SK-N-SH (cell line): ENCODE measurements around the gene MUC22. TPM values are rescaled to one million over a fixed set of nuclear protein-coding genes. Genes with fewer than 3 reads are reported as not detected.

Experiments used
- CTCF ChIA-PET: fragments of 300-600, 350-600 bp; formaldehyde crosslinking; extraction: SDS; loops from one replicate; lab custom pipeline; 2021; lab: Yijun Ruan, JAX
- POLR2A ChIA-PET: fragments of 350-600 bp; sonication (Branson Sonifier 250); formaldehyde crosslinking; extraction: SDS; loops from one replicate; lab custom pipeline; 2020; ENCODE audit warnings: antibody characterized with exemption, inconsistent platforms; lab: Yijun Ruan, JAX
- DNase-seq: peaks from one replicate; pipeline ENCODE4 v3.0.0; 2012
- H2AFZ ChIP-seq: fragments of 200-600 bp; sonication (generic); 2 replicates; pipeline ENCODE4 v1.8.1; 2016; ENCODE audit warnings: antibody characterized with exemption, mild to moderate bottlenecking, low read depth
- H3F3A ChIP-seq: fragments of 200-600 bp; sonication (generic); replicated peaks from 2 replicates; pipeline ENCODE3; 2016; ENCODE audit warnings: antibody characterized with exemption, mild to moderate bottlenecking; ENCODE audit not compliant: insufficient read depth
- H3K27ac ChIP-seq, 2 experiments: fragments of 200-500 bp in 1 of 2; fragments of 200-600 bp in 1 of 2; sonication (Bioruptor generic) in 1 of 2; sonication (generic), shearing (Covaris generic) in 1 of 2; 2 replicates each; pipeline versions ENCODE4 v1.5.1 to v1.6.1; 2014 to 2016; ENCODE audit warnings: low read depth in 2 of 2, inconsistent platforms in 1 of 2, low read length in 1 of 2, mild to moderate bottlenecking in 1 of 2, mixed read lengths in 1 of 2
- H3K27me3 ChIP-seq: fragments of 200-600 bp; sonication (generic), shearing (Covaris generic); 2 replicates; pipeline ENCODE4 v1.6.1; 2016; ENCODE audit warnings: mixed run types; ENCODE audit not compliant: insufficient read depth
- H3K36me3 ChIP-seq, 2 experiments: fragments of 200-500 bp in 1 of 2; fragments of 200-600 bp in 1 of 2; sonication (Bioruptor generic) in 1 of 2; sonication (generic) in 1 of 2; replicated peaks in 1 of 2; 2 replicates each; pipeline versions ENCODE3 to v1.5.1; 2014 to 2016; ENCODE audit warnings: low read length in 1 of 2, mild to moderate bottlenecking in 1 of 2; ENCODE audit not compliant: insufficient read depth in 2 of 2, control insufficient read depth in 1 of 2
- H3K4me1 ChIP-seq, 2 experiments: fragments of 200-500 bp in 1 of 2; fragments of 200-600 bp in 1 of 2; sonication (Bioruptor generic) in 1 of 2; sonication (generic), shearing (Covaris generic) in 1 of 2; 2 replicates each; pipeline versions ENCODE4 v1.5.1 to v1.6.1; 2014 to 2016; ENCODE audit warnings: low read depth in 1 of 2, low read length in 1 of 2, mixed run types in 1 of 2; ENCODE audit not compliant: insufficient read depth in 2 of 2, control insufficient read depth in 1 of 2
- H3K4me2 ChIP-seq: fragments of 200-600 bp; sonication (generic), shearing (Covaris generic); 2 replicates; pipeline ENCODE4 v1.6.1; 2017; ENCODE audit warnings: mixed run types
- H3K4me3 ChIP-seq, 2 experiments: fragments of 200-500 bp in 1 of 2; fragments of 200-600 bp in 1 of 2; sonication (Bioruptor generic) in 1 of 2; sonication (generic), shearing (Covaris generic) in 1 of 2; 2 replicates each; pipeline versions ENCODE4 v1.5.1 to v1.8.1; 2014 to 2016; ENCODE audit warnings: low read depth in 2 of 2, inconsistent platforms in 1 of 2, low read length in 1 of 2, mild to moderate bottlenecking in 1 of 2, mixed read lengths in 1 of 2, moderate library complexity in 1 of 2
- H3K79me2 ChIP-seq: fragments of 200-600 bp; sonication (generic); 2 replicates; pipeline ENCODE4 v1.8.1; 2017; ENCODE audit warnings: mild to moderate bottlenecking; ENCODE audit not compliant: insufficient read depth
- H3K9ac ChIP-seq: fragments of 200-600 bp; sonication (generic); 2 replicates; pipeline ENCODE4 v1.6.1; 2017; ENCODE audit warnings: mixed run types
- H3K9me2 ChIP-seq: fragments of 200-600 bp; sonication (generic); 2 replicates; pipeline ENCODE4 v1.6.1; 2017; ENCODE audit warnings: mixed run types
- H3K9me3 ChIP-seq: fragments of 200-600 bp; sonication (generic); 2 replicates; pipeline ENCODE4 v1.6.1; 2017; ENCODE audit warnings: mixed run types, mild to moderate bottlenecking, moderate library complexity
- H4K20me1 ChIP-seq: fragments of 200-600 bp; sonication (generic); 2 replicates; pipeline ENCODE4 v1.6.1; 2017; ENCODE audit warnings: mild to moderate bottlenecking, mixed run types; ENCODE audit not compliant: insufficient read depth
- EP300 ChIP-seq, 2 experiments: IDR thresholded peaks; 2 replicates each; pipeline versions ENCODE4 v1.4.0 to v1.6.1; 2012; ENCODE audit warnings: borderline replicate concordance in 1 of 2, low read depth in 1 of 2, low read length in 1 of 2
- FOSL2 ChIP-seq: IDR thresholded peaks from 2 replicates; pipeline ENCODE4 v1.4.0; 2012; ENCODE audit warnings: low read depth, mild to moderate bottlenecking, moderate library complexity, borderline replicate concordance
- FOXJ3 ChIP-seq: sonication (generic); formaldehyde crosslinking; IDR thresholded peaks from 2 replicates; pipeline ENCODE4 v1.5.1; 2020; ENCODE audit warnings: mild to moderate bottlenecking, missing genetic modification reagents
- JUND ChIP-seq: IDR thresholded peaks from 2 replicates; pipeline ENCODE4 v1.4.0; 2012
- NRF1 ChIP-seq: IDR thresholded peaks from 2 replicates; pipeline ENCODE4 v1.6.1; 2012; ENCODE audit warnings: low read depth, mild to moderate bottlenecking, low read length
- POLR2AphosphoS5 ChIP-seq: IDR thresholded peaks from 2 replicates; pipeline ENCODE4 v1.6.1; 2012; ENCODE audit warnings: low read depth, low read length
- RCOR1 ChIP-seq: fragments of 150-350 bp; IDR thresholded peaks from 2 replicates; pipeline ENCODE4 v1.6.1; 2017; ENCODE audit warnings: antibody characterized with exemption, low read length
- RFX5 ChIP-seq: IDR thresholded peaks from 2 replicates; pipeline ENCODE4 v1.6.1; 2012; ENCODE audit warnings: mild to moderate bottlenecking, improper control_type of control experiment, low read length
- SIN3A ChIP-seq: IDR thresholded peaks from 2 replicates; pipeline ENCODE4 v1.6.1; 2012; ENCODE audit warnings: low read depth, mild to moderate bottlenecking, low read length, moderate library complexity, borderline replicate concordance
- TCF12 ChIP-seq: IDR thresholded peaks from 2 replicates; pipeline ENCODE4 v1.4.0; 2012
- YY1 ChIP-seq: IDR thresholded peaks from 2 replicates; pipeline ENCODE4 v1.4.0; 2012; ENCODE audit warnings: low read depth, mild to moderate bottlenecking
- WGBS: methylation state at CpG from one replicate; pipeline ENCODE4 v1.1.6; 2017; ENCODE audit warnings: low lambda C conversion rate; 5-methylcytosine and 5-hydroxymethylcytosine counted together
- polyA plus RNA-seq, 3 experiments: library from polyadenylated mRNA; depleted of rRNA; stranded (reverse); fragments of >200 nt; gene quantifications; 2 replicates each; pipeline ENCODE4 v1.2.3, GENCODE V29; 2012
- TF ChIP-seq, protein P1 (sequence below): fragments of 150-350 bp; IDR thresholded peaks from 2 replicates; pipeline ENCODE4 v1.6.1; 2017; ENCODE audit warnings: antibody characterized with exemption, low read length, low read depth, borderline replicate concordance
- TF ChIP-seq, protein P2 (sequence below): IDR thresholded peaks from 2 replicates; pipeline ENCODE4 v1.6.1; 2012; ENCODE audit warnings: mild to moderate bottlenecking, low read depth, low read length, moderate library complexity
- TF ChIP-seq, protein P3 (sequence below): fragments of 150-350 bp; IDR thresholded peaks from 2 replicates; pipeline ENCODE4 v1.6.1; 2016; ENCODE audit warnings: mild to moderate bottlenecking, low read depth, low read length

Gene MUC22
- polyA plus RNA-seq (2012; rRNA removed), result 0.12 and 0.13 TPM in 2 replicates
- polyA plus RNA-seq (2012; cell fraction: cytosol; rRNA removed), result 0.05 and 0.10 TPM in 2 replicates
- 0.04 and 0.06 TPM in 2 replicates for polyA plus RNA-seq (2012; cell fraction: nucleus; rRNA removed)

DNA sequence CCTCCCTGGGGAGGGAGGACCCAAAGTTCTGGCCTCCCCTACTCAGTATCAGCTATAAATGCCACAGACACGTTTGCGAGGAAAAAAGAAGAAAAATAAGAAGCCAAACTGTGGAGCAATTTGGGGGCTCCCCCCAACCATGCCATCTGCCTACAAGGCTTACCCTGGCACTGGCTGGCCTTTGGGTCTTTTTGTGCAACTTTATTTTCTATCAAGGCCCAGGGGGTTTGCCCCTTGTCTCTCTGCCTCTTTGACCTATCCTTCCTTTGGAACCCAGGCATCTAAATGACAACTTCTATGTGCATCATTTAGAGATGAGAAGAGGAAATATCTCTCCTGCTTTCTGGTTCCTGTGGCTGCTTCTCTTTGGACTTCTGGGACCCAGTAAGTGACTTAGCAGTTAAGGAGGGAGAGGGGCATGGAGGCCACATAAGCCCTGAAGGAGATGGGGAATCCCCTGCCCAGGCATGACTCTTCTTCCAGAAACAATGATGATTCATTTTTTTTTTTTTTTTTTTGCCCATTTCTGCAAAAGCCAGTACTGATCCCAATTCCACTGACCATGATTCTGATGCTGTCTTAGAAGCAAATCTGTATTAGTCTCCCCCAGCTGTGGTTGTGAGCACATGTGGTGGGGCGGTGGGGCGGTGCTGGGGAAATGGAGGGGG, at the start of gene MUC22:
MUC22 (plus strand) TSS at position 82 of the 668 bp plus-strand sequence; CDS start at position 315, 233 bp downstream.
- DNase-seq, result no peak
- WGBS, result 37% methylated on average over 4 of the region's 4 CpGs
- POLR2A ChIA-PET, result no interaction called here

DNA sequence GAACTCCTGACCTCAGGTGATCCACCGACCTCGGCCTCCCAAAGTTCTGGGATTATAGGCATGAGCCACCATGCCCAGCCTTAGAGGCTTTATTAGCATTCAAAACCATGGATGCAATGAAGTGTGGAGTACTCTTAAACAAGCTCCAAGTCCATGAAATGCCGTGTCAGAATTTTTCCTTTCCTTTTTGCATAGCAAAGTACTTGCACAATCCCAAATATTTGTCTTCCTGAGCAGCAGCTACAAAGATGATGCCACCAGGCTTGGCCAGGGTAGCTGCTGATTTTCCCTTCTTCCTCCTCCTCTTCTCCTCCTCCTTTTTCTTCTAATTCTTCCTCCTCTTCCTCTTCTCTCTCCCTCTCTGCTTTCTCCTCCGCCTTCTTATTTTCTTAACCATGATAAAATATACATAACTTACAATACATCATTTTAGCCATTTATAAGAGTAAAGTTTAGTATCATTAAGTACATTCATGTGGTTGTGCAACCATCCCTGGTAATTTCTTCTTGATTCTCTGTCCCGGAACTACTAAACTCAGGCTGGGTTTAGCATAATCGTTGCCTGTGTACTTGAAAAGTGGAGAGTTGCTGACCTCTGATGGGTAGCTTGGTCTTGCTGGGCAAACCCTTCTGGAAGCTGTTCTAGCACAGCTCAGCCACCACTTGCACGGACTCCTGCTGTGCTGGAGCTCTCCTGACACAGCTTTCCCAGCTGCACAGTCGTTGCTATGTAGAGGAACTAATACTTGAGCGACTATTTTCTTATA, 49.2 kb upstream of the MUC22 start:
- 38% methylated on average over 9 of the region's 9 CpGs for WGBS
- no peak overlapping the region for H3K4me2 ChIP-seq
- TF ChIP-seq, protein P1, sequence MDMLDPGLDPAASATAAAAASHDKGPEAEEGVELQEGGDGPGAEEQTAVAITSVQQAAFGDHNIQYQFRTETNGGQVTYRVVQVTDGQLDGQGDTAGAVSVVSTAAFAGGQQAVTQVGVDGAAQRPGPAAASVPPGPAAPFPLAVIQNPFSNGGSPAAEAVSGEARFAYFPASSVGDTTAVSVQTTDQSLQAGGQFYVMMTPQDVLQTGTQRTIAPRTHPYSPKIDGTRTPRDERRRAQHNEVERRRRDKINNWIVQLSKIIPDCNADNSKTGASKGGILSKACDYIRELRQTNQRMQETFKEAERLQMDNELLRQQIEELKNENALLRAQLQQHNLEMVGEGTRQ, result no peak
- TF ChIP-seq, protein P2, sequence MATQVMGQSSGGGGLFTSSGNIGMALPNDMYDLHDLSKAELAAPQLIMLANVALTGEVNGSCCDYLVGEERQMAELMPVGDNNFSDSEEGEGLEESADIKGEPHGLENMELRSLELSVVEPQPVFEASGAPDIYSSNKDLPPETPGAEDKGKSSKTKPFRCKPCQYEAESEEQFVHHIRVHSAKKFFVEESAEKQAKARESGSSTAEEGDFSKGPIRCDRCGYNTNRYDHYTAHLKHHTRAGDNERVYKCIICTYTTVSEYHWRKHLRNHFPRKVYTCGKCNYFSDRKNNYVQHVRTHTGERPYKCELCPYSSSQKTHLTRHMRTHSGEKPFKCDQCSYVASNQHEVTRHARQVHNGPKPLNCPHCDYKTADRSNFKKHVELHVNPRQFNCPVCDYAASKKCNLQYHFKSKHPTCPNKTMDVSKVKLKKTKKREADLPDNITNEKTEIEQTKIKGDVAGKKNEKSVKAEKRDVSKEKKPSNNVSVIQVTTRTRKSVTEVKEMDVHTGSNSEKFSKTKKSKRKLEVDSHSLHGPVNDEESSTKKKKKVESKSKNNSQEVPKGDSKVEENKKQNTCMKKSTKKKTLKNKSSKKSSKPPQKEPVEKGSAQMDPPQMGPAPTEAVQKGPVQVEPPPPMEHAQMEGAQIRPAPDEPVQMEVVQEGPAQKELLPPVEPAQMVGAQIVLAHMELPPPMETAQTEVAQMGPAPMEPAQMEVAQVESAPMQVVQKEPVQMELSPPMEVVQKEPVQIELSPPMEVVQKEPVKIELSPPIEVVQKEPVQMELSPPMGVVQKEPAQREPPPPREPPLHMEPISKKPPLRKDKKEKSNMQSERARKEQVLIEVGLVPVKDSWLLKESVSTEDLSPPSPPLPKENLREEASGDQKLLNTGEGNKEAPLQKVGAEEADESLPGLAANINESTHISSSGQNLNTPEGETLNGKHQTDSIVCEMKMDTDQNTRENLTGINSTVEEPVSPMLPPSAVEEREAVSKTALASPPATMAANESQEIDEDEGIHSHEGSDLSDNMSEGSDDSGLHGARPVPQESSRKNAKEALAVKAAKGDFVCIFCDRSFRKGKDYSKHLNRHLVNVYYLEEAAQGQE, result no peak
- TF ChIP-seq SIN3A (no peak), RFX5 (no peak), RCOR1 (no peak), YY1 (no peak), FOXJ3 (CRISPR knock-in tag) (no peak), POLR2AphosphoS5 (no peak), NRF1 (no peak)
- no peak for DNase-seq
- H3K79me2 ChIP-seq, result no peaks in the 10 kb centered on the region
- CTCF ChIA-PET, result interaction anchor here (1.1 to 1.6 kb wide), 2 partner anchors 18 to 48 kb away, joined by 3 to 4 read pairs; partner anchors contain the start of gene VARS2
- no peaks in the 10 kb centered on the region for H3K9me3 ChIP-seq
- no peak overlapping the region for H3K9ac ChIP-seq
- peaks cover 6% of the 10 kb centered on the region; the same call in 1 of the 2 replicates for H3K27me3 ChIP-seq
- H3K4me1 ChIP-seq, result no peaks in the 10 kb centered on the region; a peak in 1 of 4 replicates
- 0 out of 2 replicates have a peak overlapping the region, but pooled peaks have one; percentile 41 for H2AFZ ChIP-seq
- H3K36me3 ChIP-seq, result no peaks in the 10 kb centered on the region
- H3K27ac ChIP-seq, result no peak overlapping the region
- H3K4me3 ChIP-seq, result no peak overlapping the region
- H3K9me2 ChIP-seq, result no peaks in the 10 kb centered on the region
- no peaks in the 10 kb centered on the region for H4K20me1 ChIP-seq
- POLR2A ChIA-PET, result no interaction called here
- H3F3A ChIP-seq, result no peaks in the 10 kb centered on the region

More for the DNA sequence above, at the start of gene MUC22:
- H4K20me1 ChIP-seq, result no peaks in the 10 kb centered on the region
- H3K27ac ChIP-seq, result peak within 1 kb of the TSS in 1 of 2 experiments; percentile 54; a peak in 2 of 4 replicates
- CTCF ChIA-PET, result no interaction called here
- no peak within 1 kb of the TSS; the same call in 1 of the 2 replicates for H3K4me2 ChIP-seq
- no peaks in the 10 kb centered on the region for H3K79me2 ChIP-seq
- H3K36me3 ChIP-seq, result no peaks in the 10 kb centered on the region
- H3F3A ChIP-seq, result peaks cover 21% of the 10 kb centered on the region
- no peaks in the 10 kb centered on the region for H3K27me3 ChIP-seq
- H3K4me3 ChIP-seq, result no peak within 1 kb of the TSS
- H3K9me2 ChIP-seq, result no peaks in the 10 kb centered on the region
- peaks cover 0 to 9% of the 10 kb centered on the region in 2 experiments; a peak in 3 of 4 replicates for H3K4me1 ChIP-seq
- H3K9ac ChIP-seq, result no peak within 1 kb of the TSS
- 0 out of 2 replicates have a peak, but pooled peaks cover 1% of the 10 kb centered on the region for H3K9me3 ChIP-seq
- peak within 1 kb of the TSS; percentile 45; the same call in 1 of the 2 replicates for H2AFZ ChIP-seq
- TF ChIP-seq JUND, result peak; percentile 64; the same call in 1 of the 2 replicates
- TF ChIP-seq, protein P1, result no peak
- no peak for TF ChIP-seq RFX5
- TF ChIP-seq FOSL2, result peak; percentile 73
- TF ChIP-seq TCF12, result peak; percentile 70
- 0 out of 4 replicates have a peak, but pooled peaks of 1 of the 2 experiments have one; percentile 49 for TF ChIP-seq EP300 (IDR thresholded peaks at IDR 0.05; ENCODE audit: borderline replicate concordance in 1 of 2, low read depth in 1 of 2, low read length in 1 of 2)
- TF ChIP-seq, protein P3, sequence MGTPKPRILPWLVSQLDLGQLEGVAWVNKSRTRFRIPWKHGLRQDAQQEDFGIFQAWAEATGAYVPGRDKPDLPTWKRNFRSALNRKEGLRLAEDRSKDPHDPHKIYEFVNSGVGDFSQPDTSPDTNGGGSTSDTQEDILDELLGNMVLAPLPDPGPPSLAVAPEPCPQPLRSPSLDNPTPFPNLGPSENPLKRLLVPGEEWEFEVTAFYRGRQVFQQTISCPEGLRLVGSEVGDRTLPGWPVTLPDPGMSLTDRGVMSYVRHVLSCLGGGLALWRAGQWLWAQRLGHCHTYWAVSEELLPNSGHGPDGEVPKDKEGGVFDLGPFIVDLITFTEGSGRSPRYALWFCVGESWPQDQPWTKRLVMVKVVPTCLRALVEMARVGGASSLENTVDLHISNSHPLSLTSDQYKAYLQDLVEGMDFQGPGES, result no peak
